Activated CD4-positive, alpha-beta T cell treated with anti-CD3 and anti-CD28 coated beads, Interleukin-2, amount 50 U/mL, for 48 hours (primary cell): ENCODE results near the gene KRT71.
"Not testable (repeated sequence)": the region's sequence is repeated elsewhere in the genome, so short reads cannot be mapped to it uniquely, and the experiment has no call there.

Experiments
- DNase-seq, 2 experiments: peaks; one replicate each; pipeline ENCODE4 v3.0.0-alpha.2; 2020

KRT71 gene

DNA sequence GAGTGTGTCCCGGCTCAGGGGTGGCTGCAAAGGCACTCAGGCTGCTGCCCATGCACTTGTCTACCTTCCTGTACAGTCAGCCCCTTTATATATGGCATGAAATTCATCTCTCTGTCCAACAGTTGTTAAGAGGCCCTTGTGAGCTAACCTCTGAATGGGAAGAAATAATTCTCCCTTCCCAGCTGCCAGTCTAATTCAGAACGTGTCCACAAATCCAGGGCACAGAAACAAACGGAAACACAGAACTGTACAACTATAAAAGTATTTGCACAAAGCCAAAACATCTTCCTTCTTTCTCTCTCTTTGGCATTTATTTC is 33.6 kb downstream of the KRT71 start:
- DNase-seq: no peak

GRCh38 chr12:52518574-52519386 is 34.2 kb downstream of the KRT71 start:
- DNase-seq: no peak

DNA sequence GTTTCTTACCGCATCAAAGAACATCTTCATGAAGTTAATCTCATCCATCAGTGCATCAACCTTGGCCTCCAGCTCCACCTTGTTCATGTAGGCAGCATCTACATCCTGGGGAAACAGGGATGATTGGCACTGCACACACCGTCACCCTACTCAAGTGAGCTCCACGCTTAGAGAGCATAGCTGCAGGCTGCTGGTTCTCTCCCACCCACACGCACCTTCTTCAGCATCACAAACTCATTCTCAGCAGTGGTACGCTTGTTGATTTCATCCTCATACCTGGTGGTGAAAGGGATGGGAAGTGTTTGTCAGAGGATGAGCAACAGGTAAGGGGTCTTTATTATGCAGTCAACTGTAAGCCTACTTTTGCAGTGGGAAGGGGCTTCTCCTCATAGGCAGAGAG is 35.1 kb downstream of the KRT71 start:
- DNase-seq: no peak

GRCh38 chr12:52517005-52517835 is 35.7 kb downstream of the KRT71 start:
- no peak for DNase-seq

DNA sequence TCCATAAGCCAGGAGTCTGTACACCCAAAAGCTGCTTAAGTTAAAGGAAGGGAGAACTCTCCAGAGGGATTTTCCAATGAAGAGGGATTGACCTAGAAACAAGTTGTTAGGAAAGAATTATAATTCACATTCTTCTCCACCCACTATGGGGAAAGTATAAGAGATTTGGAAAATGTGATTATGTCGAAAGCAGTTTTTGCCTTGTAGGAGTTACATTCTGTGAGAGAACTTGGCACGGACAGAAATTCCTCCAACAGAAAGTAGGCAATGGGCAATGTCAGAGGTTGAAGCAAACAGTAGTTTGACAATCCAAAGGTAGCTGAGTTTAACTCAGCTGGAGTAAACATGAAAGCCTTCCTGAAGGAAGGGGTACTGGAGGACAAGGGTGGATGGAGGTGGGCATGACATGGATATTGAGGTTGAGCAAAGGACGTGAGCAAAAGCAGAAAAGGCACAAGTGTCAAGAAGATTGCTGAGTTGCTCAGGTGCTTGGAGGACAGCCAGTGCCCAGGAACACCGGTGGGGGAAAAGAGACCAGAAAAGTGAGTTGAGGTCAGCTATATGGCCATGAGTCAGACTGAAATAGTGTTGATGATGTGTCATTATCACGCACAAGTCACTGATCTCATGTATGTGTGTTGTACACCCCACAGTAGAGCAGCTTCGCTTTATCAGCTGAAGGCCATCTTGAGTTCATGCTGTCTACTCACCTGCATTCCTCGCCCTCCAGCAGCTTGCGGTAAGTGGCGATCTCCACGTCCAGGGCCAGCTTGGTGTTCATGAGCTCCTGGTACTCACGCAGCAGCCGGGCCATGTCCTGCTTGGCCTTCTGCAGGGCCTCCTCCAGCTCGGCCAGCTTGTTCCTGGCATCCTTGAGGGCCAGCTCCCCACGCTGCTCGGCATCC is 36.8 kb downstream of the KRT71 start:
- DNase-seq: no peak

GRCh38 chr12:52515319-52515646 is 37.7 kb downstream of the KRT71 start:
- DNase-seq: no peak

DNA sequence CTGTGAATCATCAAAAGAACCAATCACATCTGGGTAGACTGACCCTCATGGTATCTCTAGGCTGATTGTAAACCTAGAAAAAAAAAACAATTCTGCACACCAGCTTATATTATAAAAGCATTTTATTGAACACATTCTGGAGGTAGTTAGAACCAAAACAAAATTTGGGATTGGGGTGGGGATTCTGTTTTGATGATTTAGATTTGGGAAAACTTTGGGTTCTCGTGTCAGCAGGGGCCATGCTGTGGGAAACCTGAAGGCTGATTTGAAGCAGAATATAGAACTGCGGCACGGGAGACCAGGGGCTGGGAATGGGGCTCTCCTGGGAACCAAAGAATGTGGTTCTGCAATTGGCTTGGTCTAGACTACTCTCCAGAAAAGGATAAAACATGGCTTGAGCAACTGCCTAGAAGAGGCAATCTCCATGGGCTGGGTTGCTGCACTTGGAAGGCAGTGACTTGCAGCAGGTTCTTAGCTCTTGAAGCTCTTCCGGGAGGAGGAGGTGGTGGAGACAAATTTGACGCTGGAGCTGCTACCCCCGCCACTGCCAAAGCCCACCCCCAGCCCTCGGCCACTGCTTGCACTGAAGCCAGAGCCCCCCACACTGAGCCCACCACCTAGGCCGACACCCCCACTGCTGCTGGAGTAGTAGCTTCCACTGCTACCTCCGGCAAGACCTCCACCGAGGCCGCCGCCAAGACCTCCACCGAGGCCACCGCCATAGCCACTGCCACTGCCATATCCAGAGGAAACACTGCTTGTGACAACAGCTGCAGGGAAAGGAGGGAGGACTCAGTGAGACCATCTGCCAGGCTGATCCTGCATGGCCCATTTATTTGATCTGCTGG is 38.2 kb downstream of the KRT71 start:
- DNase-seq: no peak

DNA sequence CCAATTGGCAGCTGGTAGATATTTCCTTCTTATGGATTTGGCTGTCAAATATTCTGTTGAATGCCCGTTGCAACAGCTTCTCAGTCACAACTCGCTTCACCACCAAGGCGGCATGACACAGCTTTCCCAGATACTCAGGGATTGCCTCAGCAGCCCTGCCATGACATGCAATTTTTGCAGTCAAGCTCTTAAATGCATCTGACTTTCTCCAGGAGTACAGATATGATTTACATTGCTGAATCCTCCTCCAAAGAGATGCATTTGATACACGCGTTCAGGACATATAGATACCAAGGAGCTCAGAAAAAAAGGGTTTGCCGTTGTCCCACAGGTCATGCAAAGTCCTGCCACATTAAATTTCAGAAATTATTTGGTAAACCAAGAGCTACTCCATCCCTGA is 39.2 kb downstream of the KRT71 start:
- DNase-seq: no peak

GRCh38 chr12:52508211-52508610 is 44.7 kb downstream of the KRT71 start:
- DNase-seq: no peak

GRCh38 chr12:52506858-52507715 is 45.9 kb downstream of the KRT71 start:
- no peak for DNase-seq

- no peak for DNase-seq
Observed at GRCh38 chr12:52502877-52503276, 50.1 kb downstream of the KRT71 start.

GRCh38 chr12:52501490-52501889 is 51.5 kb downstream of the KRT71 start:
- no peak for DNase-seq

GRCh38 chr12:52500574-52500973 is 52.4 kb downstream of the KRT71 start:
- not testable (repeated sequence) for DNase-seq

DNA sequence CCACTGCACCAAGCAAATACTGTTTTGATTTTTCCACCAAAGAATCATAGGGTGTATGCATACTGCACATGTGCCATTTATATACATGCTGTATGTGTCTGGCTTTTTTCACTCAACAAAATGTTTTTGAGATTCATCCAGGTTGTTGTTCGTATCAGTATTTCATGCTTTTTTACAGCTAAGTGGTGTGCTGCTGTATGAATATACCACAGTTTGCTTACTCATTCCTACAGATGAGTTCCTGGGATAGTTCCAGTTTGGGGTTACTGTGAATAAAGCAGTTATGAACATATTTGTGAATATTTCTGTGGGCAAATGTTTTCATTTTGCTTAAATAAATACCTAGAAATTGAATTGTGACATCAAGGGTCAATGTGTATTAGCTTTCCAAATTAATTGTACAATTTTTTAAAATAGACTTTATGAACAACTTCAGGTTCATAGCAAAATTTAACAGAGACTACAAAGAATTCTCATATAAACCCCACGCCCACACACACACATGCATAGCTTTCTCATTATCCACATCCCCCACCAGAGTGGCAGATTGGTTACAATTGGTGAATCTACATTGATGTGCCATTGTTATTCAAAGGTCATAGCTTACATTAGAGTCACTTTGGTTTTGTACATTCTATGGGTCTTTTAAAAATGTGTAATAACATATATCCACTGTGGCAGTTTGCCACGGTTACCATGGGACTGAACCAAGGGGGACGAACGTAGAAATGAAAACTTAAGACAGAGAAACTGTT is 53.0 kb downstream of the KRT71 start:
- no peak for DNase-seq

GRCh38 chr12:52498946-52499345 is 54.0 kb downstream of the KRT71 start:
- no peak for DNase-seq

DNA sequence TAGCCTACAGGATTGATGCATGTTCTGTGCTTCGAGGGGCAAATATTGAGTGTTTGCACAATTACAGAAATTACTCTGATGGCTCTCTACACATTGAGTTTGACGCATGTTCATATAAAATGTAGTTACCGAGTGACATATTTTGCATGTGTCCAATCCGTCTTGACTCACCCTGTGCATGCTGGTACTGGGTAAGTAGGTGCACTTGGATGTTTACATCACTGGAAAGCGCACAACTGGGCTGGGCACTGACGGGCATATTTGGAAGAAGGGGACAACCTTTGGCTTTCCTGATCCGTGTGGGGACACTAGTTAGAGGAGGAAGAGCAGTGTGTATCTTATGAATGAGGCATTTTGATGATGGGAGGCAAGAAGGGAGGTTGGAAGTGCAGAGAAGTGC is 55.0 kb downstream of the KRT71 start:
- no peak for DNase-seq

GRCh38 chr12:52496590-52497071 is 56.3 kb downstream of the KRT71 start:
- no peak for DNase-seq

DNA sequence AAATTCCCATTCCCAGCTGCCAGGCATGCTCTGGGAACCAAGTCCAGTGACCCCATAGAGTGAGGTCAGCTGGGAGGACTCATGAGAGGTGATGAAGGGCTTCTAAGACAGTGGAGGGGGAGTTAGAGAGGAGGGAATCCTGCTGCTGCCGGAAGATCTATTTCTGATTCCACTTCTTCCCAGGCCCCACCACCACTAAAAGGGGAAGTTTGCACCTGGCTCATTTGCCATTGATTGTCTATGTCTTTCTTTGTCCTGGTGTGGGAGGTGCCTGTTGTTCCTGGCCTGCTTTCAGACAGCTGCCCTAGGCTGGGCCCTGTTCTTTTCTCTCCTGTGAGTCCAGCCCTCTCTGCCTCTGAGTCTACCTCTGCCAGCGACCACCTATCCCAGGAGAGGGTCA is 56.9 kb downstream of the KRT71 start:
- DNase-seq: no peak

DNA sequence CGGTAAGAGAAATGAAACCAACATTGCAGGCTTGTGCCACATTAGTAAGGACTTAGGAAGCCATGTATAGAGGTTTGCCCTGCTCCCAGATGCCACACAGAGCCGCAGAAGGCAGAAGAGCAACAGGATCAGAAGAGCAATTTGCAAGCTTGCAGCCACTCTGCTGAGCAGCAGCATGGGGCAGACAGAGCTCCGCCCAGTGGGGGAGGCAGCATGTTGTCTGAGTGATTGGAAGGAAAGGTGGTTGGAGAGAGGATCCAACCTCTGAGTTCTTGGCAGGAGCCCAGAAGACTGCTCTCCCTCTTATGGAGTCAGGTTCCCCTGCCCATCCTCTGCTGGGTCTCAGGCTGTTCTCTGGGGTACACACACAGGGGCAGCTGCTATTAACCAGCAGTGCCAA is 57.6 kb downstream of the KRT71 start:
- DNase-seq: no peak

DNA sequence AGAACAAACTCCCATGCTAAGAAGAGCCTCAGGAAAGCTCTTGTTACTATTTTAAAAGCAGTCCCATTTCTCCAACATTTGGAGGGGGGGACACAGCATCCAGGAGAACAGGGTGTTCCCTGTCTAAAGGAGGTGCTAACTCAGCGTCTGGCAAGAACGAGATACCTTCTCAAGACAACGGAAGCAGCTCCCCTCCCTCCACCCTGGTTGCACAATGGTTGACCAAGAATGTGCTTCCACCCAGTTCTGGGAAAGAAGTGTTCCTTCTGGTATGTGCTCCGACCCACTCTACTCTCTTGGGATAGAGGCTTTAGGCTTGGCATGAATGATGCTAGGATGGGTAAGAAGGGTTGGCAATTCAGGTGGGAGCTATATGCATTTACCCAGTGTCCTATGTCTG is 58.4 kb downstream of the KRT71 start:
- DNase-seq: no peak

GRCh38 chr12:52494100-52494499 is 58.8 kb downstream of the KRT71 start:
- DNase-seq: no peak
